ENCODE data around the gene VAPB.

- no peak for TF ChIP-seq EZH2phosphoT487 (IDR thresholded peaks at IDR 0.05; ENCODE audit: low read depth)
- TF ChIP-seq CTCF (IDR thresholded peaks at IDR 0.05; ENCODE audit: low read depth, low read length): no peak
These were observed 914 bp upstream of the VAPB start for GRCh38 chr20:58388028-58388601.

Measured in OCI-LY3 (cell line).